Sigmoid colon (tissue), 4 donors: ENCODE data around the gene AURKAIP1.

Experiments
- CTCF ChIP-seq, 4 experiments: fragments of 450-650 bp in 3 of 4; fragments of 200-600 bp in 1 of 4; IDR thresholded peaks; one replicate each; pipeline ENCODE4 v1.5.1; 2016 to 2019; ENCODE audit warnings: antibody characterized with exemption in 4 of 4, mild to moderate bottlenecking in 3 of 4, moderate library complexity in 2 of 4
- EP300 ChIP-seq, 4 donors: sonication (generic); formaldehyde crosslinking; IDR thresholded peaks; one replicate each; pipeline ENCODE4 v1.6.1; 2017; ENCODE audit warnings: antibody characterized with exemption in 4 of 4
- POLR2A ChIP-seq, 2 donors: fragments of 450-650 bp; IDR thresholded peaks; one replicate each; pipeline ENCODE4 v1.6.1; 2016; ENCODE audit warnings: antibody characterized with exemption in 2 of 2, mild to moderate bottlenecking in 2 of 2, moderate library complexity in 2 of 2

DNA sequence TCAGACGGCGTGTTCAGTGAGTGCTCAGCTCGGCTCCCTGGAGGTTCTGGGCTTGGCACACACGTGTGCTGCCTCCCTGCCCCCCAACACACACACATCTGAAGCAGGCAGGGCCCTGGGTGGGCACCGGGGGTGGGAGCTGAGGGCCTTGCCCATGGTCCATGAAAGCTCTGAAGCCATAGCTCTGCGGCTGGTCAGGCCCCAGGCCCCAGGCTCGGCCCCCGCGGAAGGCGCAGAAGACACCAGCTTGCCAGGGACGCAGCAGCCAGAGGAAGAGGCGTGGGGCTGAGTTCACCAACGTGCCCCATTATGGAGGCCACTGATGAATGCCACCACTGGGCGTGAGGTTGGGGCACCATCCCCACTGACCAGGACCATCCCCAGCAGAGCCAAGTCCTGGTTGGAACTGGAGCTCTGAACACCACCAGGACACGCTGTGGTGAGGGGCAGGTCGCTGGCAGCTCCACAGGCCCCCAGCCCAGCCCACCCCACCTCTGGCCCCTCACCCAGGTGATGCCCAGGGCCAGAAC is 4.2 kb downstream of the AURKAIP1 start:
- TF ChIP-seq POLR2A (IDR thresholded peaks at IDR 0.05) (no peak), EP300 (IDR thresholded peaks at IDR 0.05) (no peak), CTCF (IDR thresholded peaks at IDR 0.05) (no peak)
